Stomach (tissue), 4 donors: ENCODE data around the gene ECI2.

Experiments
- CTCF ChIP-seq, 7 experiments: fragments of 450-650 bp in 4 of 7; fragments of 200-600 bp in 3 of 7; sonication (generic) in 3 of 7; IDR thresholded peaks; one replicate each; pipeline ENCODE4 v1.5.1; 2016 to 2019; ENCODE audit warnings: antibody characterized with exemption in 7 of 7, control low read depth in 2 of 7, mild to moderate bottlenecking in 1 of 7
- EP300 ChIP-seq: sonication (generic); formaldehyde crosslinking; IDR thresholded peaks from one replicate; pipeline ENCODE4 v1.6.1; 2017; ENCODE audit warnings: antibody characterized with exemption
- POLR2AphosphoS5 ChIP-seq, 3 donors: sonication (generic); formaldehyde crosslinking; IDR thresholded peaks; one replicate each; pipeline ENCODE4 v1.6.1; 2016; ENCODE audit warnings: antibody characterized with exemption in 3 of 3

- no peak for TF ChIP-seq POLR2AphosphoS5 (IDR thresholded peaks at IDR 0.05)
- TF ChIP-seq EP300 = no peak
- TF ChIP-seq CTCF (IDR thresholded peaks at IDR 0.05) = no peak
Measured at GRCh38 chr6:4163408-4164116, 28.2 kb upstream of the ECI2 start.
